Mucosa of descending colon (tissue), 3 donors: ENCODE data around the gene IMMP2L. TPM values are rescaled to one million over a fixed set of nuclear protein-coding genes. Genes with fewer than 3 reads are reported as not detected.

Experiments
- ATAC-seq: fragments of 200-7000 bp; cut with Tn5 transposase; one replicate; pipeline ENCODE4 v1.9.1; 2020; ENCODE audit warnings: mild to moderate bottlenecking, moderate library complexity
- DNase-seq, 3 donors: peaks; one replicate each; pipeline ENCODE4 v3.0.0-alpha.2; 2020
- H3K36me3 ChIP-seq: fragments of 200-600 bp; one replicate; pipeline ENCODE4 v1.8.0; 2021; ENCODE audit warnings: low read depth, mild to moderate bottlenecking
- H3K4me1 ChIP-seq: fragments of 200-600 bp; one replicate; pipeline ENCODE4 v1.8.0; 2021; ENCODE audit warnings: low read depth, mild to moderate bottlenecking
- H3K4me3 ChIP-seq: fragments of 200-600 bp; one replicate; pipeline ENCODE4 v1.8.0; 2021; ENCODE audit warnings: mild to moderate bottlenecking
- H3K9me3 ChIP-seq: fragments of 200-600 bp; one replicate; pipeline ENCODE4 v1.8.0; 2021; ENCODE audit warnings: mild to moderate bottlenecking
- intact Hi-C, 2 donors: fragments of 100-400 bp; cut with DNase I in 1 of 2; cut with micrococcal nuclease in 1 of 2; formaldehyde crosslinking; loops; one replicate each; pipeline versions ENCODE4 v1.11.0 to v1.11.1; 2022; cut with DNase I, micrococcal nuclease
- total RNA-seq, 3 donors: library from RNA; stranded (reverse); fragmentation: NEBNext Ultra II Directional in 2 of 3; extraction: Animal tissue kit (Norgen Biotek cat#: 25700) in 2 of 3; gene quantifications; one replicate each; pipeline versions ENCODE4 v1.2.1 to v1.2.4, GENCODE V29; 2021 to 2023
- TF ChIP-seq, protein P1 (sequence below): fragments of 200-600 bp; IDR thresholded peaks from one replicate; pipeline ENCODE4 v1.8.0; 2022; ENCODE audit warnings: antibody characterized with exemption, mild to moderate bottlenecking
- donor health status: DM: no; HTN: no; CAD: no; lungs with moderate emphysema.
- donor health status: DM: no; HTN: no; CAD: no.
- donor health status: DM: no; HTN: yes; CAD: no.

The IMMP2L gene
- total RNA-seq, 3 donors from 2014 or later = 12.1 to 20.7 (median 17.7) TPM

DNA sequence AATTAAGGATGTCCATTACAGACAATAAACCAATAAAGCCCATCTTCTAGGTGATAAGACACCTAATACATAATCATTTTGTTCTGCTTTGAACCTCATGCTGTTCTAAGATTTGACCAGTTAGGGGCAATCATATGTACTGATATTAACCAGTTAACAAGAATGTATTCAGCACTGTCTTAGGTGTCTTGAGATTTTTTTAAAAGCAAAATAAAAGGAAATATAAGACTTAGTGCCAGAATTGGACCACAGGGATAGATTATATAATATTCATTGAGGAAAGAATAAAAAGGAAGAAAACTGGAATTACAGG is 32.0 kb downstream of the IMMP2L start:
- Histone ChIP-seq H3K4me1 (no peaks in the 10 kb centered on the region), H3K9me3 (no peaks in the 10 kb centered on the region), H3K4me3 (no peak overlapping the region), H3K36me3 (no peaks in the 10 kb centered on the region)
- intact Hi-C loops = no loop called here
- no peak for DNase-seq
- TF ChIP-seq, protein P1, sequence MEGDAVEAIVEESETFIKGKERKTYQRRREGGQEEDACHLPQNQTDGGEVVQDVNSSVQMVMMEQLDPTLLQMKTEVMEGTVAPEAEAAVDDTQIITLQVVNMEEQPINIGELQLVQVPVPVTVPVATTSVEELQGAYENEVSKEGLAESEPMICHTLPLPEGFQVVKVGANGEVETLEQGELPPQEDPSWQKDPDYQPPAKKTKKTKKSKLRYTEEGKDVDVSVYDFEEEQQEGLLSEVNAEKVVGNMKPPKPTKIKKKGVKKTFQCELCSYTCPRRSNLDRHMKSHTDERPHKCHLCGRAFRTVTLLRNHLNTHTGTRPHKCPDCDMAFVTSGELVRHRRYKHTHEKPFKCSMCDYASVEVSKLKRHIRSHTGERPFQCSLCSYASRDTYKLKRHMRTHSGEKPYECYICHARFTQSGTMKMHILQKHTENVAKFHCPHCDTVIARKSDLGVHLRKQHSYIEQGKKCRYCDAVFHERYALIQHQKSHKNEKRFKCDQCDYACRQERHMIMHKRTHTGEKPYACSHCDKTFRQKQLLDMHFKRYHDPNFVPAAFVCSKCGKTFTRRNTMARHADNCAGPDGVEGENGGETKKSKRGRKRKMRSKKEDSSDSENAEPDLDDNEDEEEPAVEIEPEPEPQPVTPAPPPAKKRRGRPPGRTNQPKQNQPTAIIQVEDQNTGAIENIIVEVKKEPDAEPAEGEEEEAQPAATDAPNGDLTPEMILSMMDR = no peak
- no peak for ATAC-seq

DNA sequence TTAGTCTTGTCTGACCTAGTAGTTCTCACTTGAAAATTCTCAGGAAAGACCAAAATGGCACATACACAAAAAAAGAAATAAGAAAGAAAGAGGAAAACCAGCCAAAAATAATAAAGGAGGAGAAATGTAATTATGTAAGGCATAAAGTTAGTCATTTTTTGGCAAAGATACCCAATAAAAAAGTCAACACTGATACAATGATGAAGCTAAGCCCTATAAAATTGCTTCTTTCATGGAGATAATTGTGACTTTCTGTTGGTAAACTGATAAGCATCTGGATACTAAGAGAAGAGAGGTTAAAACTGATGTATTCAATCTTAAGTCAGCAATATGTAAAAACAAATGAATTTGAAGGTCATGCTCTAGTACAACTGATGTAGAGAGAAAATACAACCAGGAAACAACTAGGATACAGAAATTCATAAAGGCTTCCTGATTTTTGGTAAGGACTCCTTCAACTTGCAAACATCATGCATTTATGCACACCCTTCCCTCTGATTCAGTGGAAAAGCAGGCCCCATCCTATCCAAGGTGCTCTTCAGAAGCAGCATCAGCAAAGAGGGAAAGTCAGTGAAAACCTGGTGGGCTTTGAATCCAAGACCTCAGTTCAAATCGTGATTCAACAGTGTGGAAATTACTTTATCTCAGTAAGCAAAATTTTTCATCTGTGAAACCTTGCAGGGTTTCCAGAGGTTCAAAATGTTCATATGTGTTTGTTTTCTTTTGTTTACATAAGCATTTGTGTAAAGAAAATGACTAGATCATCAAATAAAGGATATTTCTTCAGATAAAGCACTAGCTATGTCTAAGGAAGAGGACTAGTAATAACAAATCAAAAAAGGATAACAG is 32.6 kb downstream of the IMMP2L start:
- Histone ChIP-seq H3K9me3 (no peaks in the 10 kb centered on the region), H3K4me3 (no peak overlapping the region), H3K4me1 (no peaks in the 10 kb centered on the region), H3K36me3 (no peaks in the 10 kb centered on the region)
- DNase-seq (no peak), ATAC-seq (no peak)
- intact Hi-C loops = no loop called here
- TF ChIP-seq, protein P1 = no peak

DNA sequence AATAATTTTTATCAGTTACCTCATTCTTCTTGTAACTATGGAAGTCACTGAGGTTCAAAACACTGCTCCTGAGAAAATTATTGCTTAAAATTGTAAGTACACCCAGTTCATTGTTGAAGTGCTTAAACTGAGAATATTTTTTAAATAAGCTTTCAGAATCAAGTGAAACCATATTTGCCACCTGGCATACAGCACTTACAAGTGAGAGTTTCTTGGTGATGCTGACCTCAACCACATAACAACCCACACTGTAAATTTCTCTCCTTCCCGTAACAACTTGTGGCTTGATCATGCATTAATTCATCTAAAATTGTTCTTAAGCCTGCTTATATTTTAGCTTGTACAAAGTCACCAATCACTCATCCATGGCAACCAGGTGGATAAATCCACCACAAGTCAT is 34.0 kb downstream of the IMMP2L start:
- intact Hi-C loops = no loop called here
- Histone ChIP-seq H3K9me3 (no peaks in the 10 kb centered on the region), H3K36me3 (no peaks in the 10 kb centered on the region), H3K4me3 (no peak overlapping the region), H3K4me1 (no peaks in the 10 kb centered on the region)
- TF ChIP-seq, protein P1 = no peak
- DNase-seq (no peak), ATAC-seq (no peak)

DNA sequence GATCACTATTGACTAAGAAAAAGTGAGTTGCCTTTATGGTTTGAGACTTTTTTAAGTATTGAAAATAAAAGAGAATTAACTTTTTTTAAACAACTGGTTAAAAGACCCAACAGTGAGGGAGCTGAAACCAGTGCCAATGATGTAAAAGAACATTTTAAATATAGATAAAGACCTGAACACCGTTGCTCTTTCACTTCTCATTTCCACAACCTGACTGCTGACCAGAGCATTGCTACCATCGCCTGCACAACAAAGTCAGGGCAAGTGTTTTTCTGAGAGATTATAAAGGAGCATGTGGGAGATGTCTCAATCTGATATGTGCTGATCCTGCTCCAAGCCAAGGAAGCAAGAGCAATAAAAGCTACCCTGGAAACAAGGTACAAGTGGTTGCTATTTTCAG is 34.7 kb downstream of the IMMP2L start:
- Histone ChIP-seq H3K4me3 (no peak overlapping the region), H3K4me1 (no peaks in the 10 kb centered on the region), H3K36me3 (no peaks in the 10 kb centered on the region), H3K9me3 (no peaks in the 10 kb centered on the region)
- ATAC-seq (no peak), DNase-seq (no peak)
- intact Hi-C loops = no loop called here
- TF ChIP-seq, protein P1 = no peak

DNA sequence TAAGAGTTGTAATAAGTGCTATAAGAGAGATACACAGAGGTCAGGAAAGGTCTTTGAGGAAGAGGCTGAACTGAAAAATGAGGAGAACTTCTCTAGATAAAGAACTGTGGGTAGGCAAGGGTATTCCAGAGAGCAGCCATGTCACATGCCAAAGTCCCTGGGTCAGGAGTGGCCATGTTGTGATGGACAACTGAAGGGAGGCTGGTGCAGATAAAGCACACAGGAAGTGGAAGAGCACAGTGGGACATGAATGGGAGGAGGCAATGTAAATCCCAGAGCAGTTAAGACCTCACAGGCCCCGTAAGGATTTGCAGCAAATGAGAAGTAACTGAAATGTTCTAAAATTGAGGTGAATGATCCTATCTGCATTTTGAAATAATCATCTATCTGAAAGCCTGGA is 37.2 kb downstream of the IMMP2L start:
- TF ChIP-seq, protein P1 = no peak
- H3K9me3 ChIP-seq = peaks cover 4% of the 10 kb centered on the region
- ATAC-seq (no peak), DNase-seq (no peak)
- intact Hi-C loops = no loop called here
- no peak overlapping the region for H3K4me3 ChIP-seq
- H3K4me1 ChIP-seq = no peaks in the 10 kb centered on the region
- H3K36me3 ChIP-seq = no peaks in the 10 kb centered on the region
